Stomach (tissue), 9 donors: ENCODE measurements around the gene ARV1. TPM values are rescaled to one million over a fixed set of nuclear protein-coding genes. Genes with fewer than 3 reads are reported as not detected.
"Not testable (repeated sequence)": the region's sequence is repeated elsewhere in the genome, so short reads cannot be mapped to it uniquely, and the experiment has no call there.

Source experiments
- DNase-seq, 2 donors: peaks; one replicate each; pipeline versions ENCODE4 v3.0.0 to v3.0.0-alpha.2; 2013 to 2019
- H3K27ac ChIP-seq, 5 donors: fragments of 200-600 bp in 4 of 5; sonication (generic) in 4 of 5; one replicate each; pipeline ENCODE4 v1.5.1; 2013 to 2019; ENCODE audit warnings: mild to moderate bottlenecking in 1 of 5, moderate library complexity in 1 of 5
- H3K27me3 ChIP-seq, 3 donors: fragments of 200-600 bp; sonication (generic); one replicate each; pipeline ENCODE4 v1.5.1; 2017 to 2019; ENCODE audit warnings: mixed run types in 1 of 3
- H3K36me3 ChIP-seq, 4 donors: fragments of 200-600 bp; sonication (generic); 1 replicate in 3 of 4; 2 replicates in 1 of 4; pipeline ENCODE4 v1.5.1; 2016 to 2019
- H3K4me1 ChIP-seq, 4 donors: fragments of 200-600 bp; sonication (generic); one replicate each; pipeline ENCODE4 v1.5.1; 2016 to 2019
- H3K4me3 ChIP-seq, 4 donors: fragments of 200-600 bp; sonication (generic) in 3 of 4; one replicate each; pipeline ENCODE4 v1.5.1; 2016 to 2019; ENCODE audit warnings: mild to moderate bottlenecking in 1 of 4
- H3K9me3 ChIP-seq, 4 donors: fragments of 200-600 bp; sonication (generic); one replicate each; pipeline ENCODE4 v1.5.1; 2016 to 2019
- CTCF ChIP-seq, 7 experiments: fragments of 450-650 bp in 4 of 7; fragments of 200-600 bp in 3 of 7; sonication (generic) in 3 of 7; IDR thresholded peaks; one replicate each; pipeline ENCODE4 v1.5.1; 2016 to 2019; ENCODE audit warnings: antibody characterized with exemption in 7 of 7, control low read depth in 2 of 7, mild to moderate bottlenecking in 1 of 7
- EP300 ChIP-seq: sonication (generic); formaldehyde crosslinking; IDR thresholded peaks from one replicate; pipeline ENCODE4 v1.6.1; 2017; ENCODE audit warnings: antibody characterized with exemption
- POLR2A ChIP-seq, 4 donors: fragments of 450-650 bp; IDR thresholded peaks; one replicate each; pipeline ENCODE4 v1.6.1; 2016; ENCODE audit warnings: antibody characterized with exemption in 4 of 4, control low read depth in 2 of 4, mild to moderate bottlenecking in 1 of 4, moderate library complexity in 1 of 4
- POLR2AphosphoS5 ChIP-seq, 3 donors: sonication (generic); formaldehyde crosslinking; IDR thresholded peaks; one replicate each; pipeline ENCODE4 v1.6.1; 2016; ENCODE audit warnings: antibody characterized with exemption in 3 of 3
- WGBS, 5 donors: extraction: QIAGEN DNeasy Blood & Tissue Kit in 3 of 5; methylation state at CpG; one replicate each; pipeline versions ENCODE4 v1.1.5 to v1.1.7; 2013 to 2018; 5-methylcytosine and 5-hydroxymethylcytosine counted together
- intact Hi-C: fragments of 100-400 bp; cut with DNase I; formaldehyde crosslinking; loops from one replicate; pipeline ENCODE4 v1.15.1; 2023; ENCODE audit warnings: low total_unique reads
- polyA plus RNA-seq, 3 donors: library from polyadenylated mRNA; stranded (reverse); fragments of 200-250 nt; gene quantifications; one replicate each; pipeline ENCODE4 v1.2.3, GENCODE V29; 2013
- total RNA-seq, 5 donors: library from RNA; depleted of rRNA; stranded (reverse); fragments of >200 nt; gene quantifications; one replicate each; pipeline versions ENCODE4 v1.1.0 to v1.2.3, GENCODE V29; 2014 to 2016
- donor health status: healthy with polysubstance abuse.
- donor health status: Bipolar disorder and iron deficiency.
- donor health status: healthy.

ARV1 gene
- total and polyA plus RNA-seq, 8 donors, result 11.0 to 38.8 (median 18.8) TPM

DNA sequence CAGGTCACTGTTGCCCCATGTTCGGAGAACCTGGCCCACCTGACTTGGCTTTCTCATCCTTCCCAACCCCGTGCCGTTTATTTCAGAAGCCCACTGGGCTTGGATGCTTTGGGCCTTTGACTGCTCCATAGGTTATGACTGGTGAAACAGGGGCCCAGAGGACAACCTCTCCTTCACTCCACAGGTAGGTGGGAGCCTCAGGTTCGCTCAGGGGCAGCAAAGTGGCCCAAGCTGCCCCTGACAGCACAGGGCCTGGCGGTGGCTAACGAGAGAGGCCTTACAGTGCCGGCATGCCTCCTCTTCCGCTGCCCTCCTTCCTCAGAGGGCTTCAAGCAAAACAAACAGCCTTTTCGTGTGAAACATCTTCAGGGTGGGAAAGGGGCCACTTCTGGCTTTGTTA lies 44.3 kb downstream of the ARV1 start:
- H3K27ac ChIP-seq, result no peak overlapping the region
- H3K9me3 ChIP-seq, result no peaks in the 10 kb centered on the region
- H3K4me3 ChIP-seq, result no peak overlapping the region
- no peak for TF ChIP-seq POLR2A (IDR thresholded peaks at IDR 0.05)
- H3K27me3 ChIP-seq, result no peaks in the 10 kb centered on the region
- peaks cover 0 to 12% (median 0%) of the 10 kb centered on the region in 4 donors for H3K4me1 ChIP-seq
- peaks cover 0 to 11% (median 8%) of the 10 kb centered on the region in 4 donors for H3K36me3 ChIP-seq
- DNase-seq, result no peak
- intact Hi-C loops, result no loop called here
- WGBS, 5 donors, result 88 to 94% (median 91%) methylated on average over 9 of the region's 9 CpGs

- no peak for TF ChIP-seq EP300
- no peak for TF ChIP-seq POLR2AphosphoS5 (IDR thresholded peaks at IDR 0.05)
- no peak for TF ChIP-seq CTCF (IDR thresholded peaks at IDR 0.05)
- no peak for TF ChIP-seq POLR2A (IDR thresholded peaks at IDR 0.05)
- intact Hi-C loops, result no loop called here
- H3K4me3 ChIP-seq, result no peak overlapping the region
- no peaks in the 10 kb centered on the region for H3K27me3 ChIP-seq
- no peak for DNase-seq
- whole genome bisulfite sequencing, 5 donors, result 72 to 90% (median 85%) methylated on average over 6 of the region's 6 CpGs
- H3K27ac ChIP-seq, result no peak overlapping the region
- peaks cover 0 to 3% (median 0%) of the 10 kb centered on the region in 4 donors for H3K4me1 ChIP-seq
- no peaks in the 10 kb centered on the region for H3K9me3 ChIP-seq
- no peaks in the 10 kb centered on the region for H3K36me3 ChIP-seq
Measured at GRCh38 chr1:231026576-231026975, 47.7 kb downstream of the ARV1 start.

DNA sequence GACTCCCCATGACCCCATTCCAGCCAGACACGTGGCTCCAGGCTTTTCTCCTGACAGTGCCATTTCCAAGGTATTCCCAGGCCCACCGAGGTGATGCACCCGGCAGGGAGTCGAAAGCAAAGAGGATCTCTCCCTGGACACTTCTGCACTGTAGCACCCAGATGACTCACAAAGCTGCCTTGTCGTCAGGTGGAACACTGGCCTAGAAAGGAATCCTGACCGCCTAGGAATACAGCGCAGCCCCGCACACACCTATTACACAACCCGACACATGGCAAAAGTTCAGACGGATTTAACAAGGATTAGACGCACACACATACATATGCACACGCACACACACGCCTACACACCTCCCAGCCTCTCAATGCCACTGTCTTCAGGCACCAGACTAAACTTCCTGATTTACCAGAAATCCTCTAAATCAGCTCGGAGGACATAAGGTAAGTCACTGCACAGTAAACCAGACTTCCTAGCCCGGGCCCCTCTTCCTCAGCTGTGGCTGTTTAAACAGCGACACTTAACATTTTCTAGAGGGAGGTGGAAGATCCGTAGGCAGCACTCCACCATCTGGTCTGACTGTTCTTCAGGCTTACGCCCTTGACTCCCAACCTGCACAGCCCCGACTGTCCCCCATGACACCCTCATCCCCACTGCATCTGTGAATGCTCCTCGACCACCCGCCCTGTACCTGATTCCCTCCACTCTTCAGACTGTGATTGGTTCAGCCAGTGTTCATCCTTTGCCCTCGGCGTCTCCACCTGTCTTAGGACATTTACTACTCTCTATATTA lies 48.4 kb downstream of the ARV1 start:
- WGBS, 5 donors, result 80 to 90% (median 84%) methylated on average over 23 of the region's 23 CpGs
- H3K27me3 ChIP-seq, result no peaks in the 10 kb centered on the region
- no peak for TF ChIP-seq CTCF (IDR thresholded peaks at IDR 0.05)
- no peak for TF ChIP-seq POLR2AphosphoS5 (IDR thresholded peaks at IDR 0.05)
- TF ChIP-seq EP300, result no peak
- TF ChIP-seq POLR2A (IDR thresholded peaks at IDR 0.05), result no peak
- no peak overlapping the region for H3K27ac ChIP-seq
- no peaks in the 10 kb centered on the region for H3K4me1 ChIP-seq
- intact Hi-C loops, result no loop called here
- DNase-seq, result no peak
- no peaks in the 10 kb centered on the region for H3K36me3 ChIP-seq
- H3K4me3 ChIP-seq, result no peak overlapping the region
- H3K9me3 ChIP-seq, result no peaks in the 10 kb centered on the region

DNA sequence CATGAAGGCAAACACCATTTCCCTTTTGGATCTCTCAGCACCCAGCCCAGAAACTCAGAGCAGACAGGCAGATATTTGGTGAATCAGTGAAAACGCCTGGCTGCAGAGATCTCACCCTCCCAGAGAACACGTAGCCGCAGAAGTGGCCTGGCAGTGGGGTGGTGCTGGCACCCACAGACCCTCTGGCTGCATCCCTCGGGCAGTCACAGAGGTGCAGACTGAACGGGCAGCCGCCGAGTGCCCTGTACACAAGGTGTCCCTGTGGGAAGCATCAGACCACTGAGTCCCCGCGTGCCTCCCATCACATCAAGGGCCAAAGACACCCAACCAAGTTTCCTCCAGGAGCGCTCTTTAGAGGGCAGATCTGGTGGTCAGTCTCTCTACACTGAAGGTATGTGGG lies 49.1 kb downstream of the ARV1 start:
- Histone ChIP-seq H3K4me3 (no peak overlapping the region), H3K27me3 (no peaks in the 10 kb centered on the region), H3K9me3 (no peaks in the 10 kb centered on the region), H3K27ac (peak overlapping the region in 1 of 5 donors; percentile 8), H3K4me1 (peaks cover 0 to 1% (median 0%) of the 10 kb centered on the region in 4 donors), H3K36me3 (no peaks in the 10 kb centered on the region)
- WGBS, 5 donors, result 90 to 98% (median 97%) methylated on average over 5 to 10 of the region's 10 CpGs
- DNase-seq, result no peak
- intact Hi-C loops, result no loop called here
- TF ChIP-seq POLR2AphosphoS5 (IDR thresholded peaks at IDR 0.05) (no peak), EP300 (no peak), CTCF (IDR thresholded peaks at IDR 0.05) (no peak), POLR2A (IDR thresholded peaks at IDR 0.05) (no peak)

DNA sequence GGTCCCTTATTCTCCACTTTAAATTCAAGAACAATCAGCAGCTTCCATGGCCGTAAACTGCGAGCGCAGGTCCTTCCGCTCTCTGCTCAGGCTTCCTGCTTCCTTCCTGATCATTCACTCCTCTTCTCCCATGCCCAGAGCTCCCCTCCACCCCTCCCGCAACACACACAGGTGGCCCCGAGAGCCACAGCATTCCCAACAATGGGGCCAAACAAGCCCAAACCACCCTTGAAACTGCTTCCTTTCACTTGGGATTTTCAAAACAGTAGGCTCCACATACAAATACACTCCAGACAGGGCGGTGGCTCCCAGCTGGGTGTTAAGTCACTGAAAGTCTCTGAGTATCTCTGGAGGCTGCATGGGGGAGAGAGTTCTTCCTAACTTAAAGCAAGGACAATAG lies 49.8 kb downstream of the ARV1 start:
- Histone ChIP-seq H3K36me3 (no peaks in the 10 kb centered on the region), H3K9me3 (no peaks in the 10 kb centered on the region), H3K27ac (peak overlapping the region in 1 of 5 donors; percentile 8), H3K4me1 (peaks cover 0 to 5% (median 0%) of the 10 kb centered on the region in 4 donors), H3K4me3 (no peak overlapping the region), H3K27me3 (no peaks in the 10 kb centered on the region)
- intact Hi-C loops, result no loop called here
- TF ChIP-seq POLR2AphosphoS5 (IDR thresholded peaks at IDR 0.05) (no peak), POLR2A (IDR thresholded peaks at IDR 0.05) (no peak), EP300 (no peak), CTCF (IDR thresholded peaks at IDR 0.05) (no peak)
- WGBS, 5 donors, result 70 to 84% (median 79%) methylated on average over 7 of the region's 7 CpGs
- peak in 1 of 2 donors; percentile 44 for DNase-seq

GRCh38 chr1:231029247-231029646 lies 50.4 kb downstream of the ARV1 start:
- intact Hi-C loops, DNase-seq, H3K4me1 ChIP-seq, H3K36me3 ChIP-seq, H3K27ac ChIP-seq, H3K9me3 ChIP-seq, H3K4me3 ChIP-seq, H3K27me3 ChIP-seq: not testable (repeated sequence)
- WGBS, 5 donors, result 95 to 98% (median 97%) methylated on average over 4 of the region's 4 CpGs
